NK-92 (cell line): ENCODE data around the gene NQO2.
"Not testable (repeated sequence)": the region's sequence is repeated elsewhere in the genome, so short reads cannot be mapped to it uniquely, and the experiment has no call there.

Experiments
- DNase-seq: peaks from one replicate; lab custom pipeline; 2025; ENCODE audit not compliant: unreplicated experiment; lab: John Stamatoyannopoulos, UW

Gene NQO2

DNA sequence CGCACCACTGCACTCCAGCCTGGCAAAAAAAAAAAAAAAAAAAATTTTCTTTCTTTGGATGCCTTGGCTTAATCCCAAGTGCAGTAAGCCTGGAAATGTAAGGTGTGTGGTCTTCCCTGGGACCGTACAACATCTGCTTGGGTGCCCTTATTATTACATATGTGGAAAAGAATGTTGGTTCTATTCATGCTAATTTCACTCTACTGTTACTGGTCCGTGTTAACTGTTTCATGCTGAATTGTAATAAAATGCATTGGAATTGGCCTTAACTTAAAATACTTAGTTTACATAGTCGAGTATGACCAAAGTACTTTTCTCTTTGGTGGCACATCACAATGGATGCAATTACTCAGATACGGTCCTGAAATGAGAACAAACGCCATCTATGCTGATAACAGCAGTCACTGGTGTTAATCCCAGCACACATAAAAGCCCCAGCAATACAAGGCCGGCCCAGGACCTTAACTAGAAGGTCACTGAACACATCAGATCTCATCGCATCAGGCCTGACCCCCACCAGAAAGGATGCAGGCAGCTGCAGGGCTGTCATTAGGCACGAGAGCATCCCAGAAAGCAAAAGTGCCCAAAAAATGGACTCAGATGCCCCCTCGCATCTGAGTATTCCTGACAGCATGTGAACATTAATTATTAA is 29.5 kb upstream of the NQO2 start:
- no peak for DNase-seq

DNA sequence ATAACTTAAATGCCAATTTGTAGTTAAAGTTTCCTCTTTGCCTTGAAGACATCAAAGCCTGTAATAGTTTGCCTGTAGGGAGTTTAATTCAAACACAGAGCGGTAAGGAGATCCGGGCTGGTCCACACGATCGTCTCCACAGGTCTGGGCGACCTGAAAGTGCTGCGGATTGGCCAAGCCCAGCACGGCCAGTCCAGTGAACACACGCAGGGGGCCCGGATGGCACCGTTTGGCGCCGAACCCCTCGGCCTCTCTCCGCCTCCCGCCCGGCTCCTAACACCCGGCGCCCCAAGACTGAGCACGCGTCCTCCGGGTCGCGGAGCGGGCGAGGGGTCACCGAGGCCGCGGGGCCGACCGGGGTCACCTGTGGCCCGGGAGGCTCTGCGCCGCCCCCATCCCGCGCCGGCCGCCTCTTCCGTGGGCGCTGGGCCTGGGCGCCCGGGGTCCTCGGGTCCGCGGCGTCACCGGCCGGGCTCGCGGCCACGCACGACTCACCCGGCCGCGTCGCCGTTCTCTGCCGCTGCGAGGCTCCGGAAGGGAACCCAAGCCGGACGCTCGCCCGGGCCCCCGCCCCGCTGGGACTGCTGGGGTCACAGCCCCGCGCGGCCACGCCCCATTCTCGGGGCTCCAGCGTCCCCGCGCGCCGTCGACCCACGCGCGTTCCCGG is 28.8 kb upstream of the NQO2 start:
- DNase-seq: no peak

DNA sequence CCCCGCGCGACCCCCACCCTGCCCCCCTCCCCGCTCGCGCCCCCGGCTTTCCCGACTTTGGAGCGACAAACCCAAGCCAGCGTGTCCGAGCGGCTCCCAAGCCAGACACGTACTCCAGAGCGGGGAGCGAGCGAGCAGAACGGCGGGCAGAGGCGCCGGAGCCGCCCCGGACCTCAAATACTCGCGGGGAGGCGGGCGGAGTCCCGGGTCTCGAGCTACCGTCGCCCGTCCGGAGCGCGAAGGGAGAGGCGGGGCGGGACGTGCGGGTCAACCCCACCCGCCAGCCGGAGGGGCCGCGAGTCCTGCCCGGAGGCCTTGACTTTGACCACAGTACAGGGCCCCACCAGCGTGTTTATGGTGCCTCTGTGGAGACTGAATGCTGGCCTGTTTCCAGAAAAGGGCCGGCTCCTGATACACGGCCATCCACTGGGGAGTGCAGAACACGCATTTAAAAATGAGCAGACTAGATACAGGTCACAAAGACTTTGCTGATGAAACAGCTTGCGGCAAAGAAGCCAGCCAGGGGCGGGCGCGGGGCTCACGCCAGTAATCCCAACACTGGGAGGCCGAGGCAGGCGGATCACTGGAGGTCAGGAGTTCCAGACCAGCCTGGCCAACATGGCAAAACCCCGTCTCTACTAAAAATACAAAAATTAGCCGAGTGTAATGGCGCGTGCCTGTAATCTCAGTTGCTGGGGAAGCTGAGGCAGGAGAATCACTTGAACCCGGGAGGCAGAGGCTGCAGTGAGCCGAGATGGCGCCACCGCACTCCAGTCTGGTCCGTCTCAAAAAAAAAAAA is 28.1 kb upstream of the NQO2 start, which contains the start of gene SERPINB6:
SERPINB6 (minus strand) TSS at position 148 of the 799 bp plus-strand sequence. CDS start 12,235 bp downstream, outside the sequence.
- no peak for DNase-seq

DNA sequence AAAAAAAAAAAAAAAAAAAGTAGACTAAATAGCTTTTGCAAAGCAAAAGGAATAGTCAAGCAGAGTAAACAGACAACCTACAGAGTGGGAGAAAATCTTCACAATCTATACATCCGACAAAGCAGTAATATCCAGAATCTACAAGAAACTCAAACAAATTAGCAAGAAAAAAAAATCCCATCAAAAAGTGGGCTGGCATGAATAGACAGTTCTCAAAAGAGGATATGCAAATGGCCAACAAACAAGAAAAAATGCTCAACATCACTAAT is 27.5 kb upstream of the NQO2 start:
- not testable (repeated sequence) for DNase-seq

DNA sequence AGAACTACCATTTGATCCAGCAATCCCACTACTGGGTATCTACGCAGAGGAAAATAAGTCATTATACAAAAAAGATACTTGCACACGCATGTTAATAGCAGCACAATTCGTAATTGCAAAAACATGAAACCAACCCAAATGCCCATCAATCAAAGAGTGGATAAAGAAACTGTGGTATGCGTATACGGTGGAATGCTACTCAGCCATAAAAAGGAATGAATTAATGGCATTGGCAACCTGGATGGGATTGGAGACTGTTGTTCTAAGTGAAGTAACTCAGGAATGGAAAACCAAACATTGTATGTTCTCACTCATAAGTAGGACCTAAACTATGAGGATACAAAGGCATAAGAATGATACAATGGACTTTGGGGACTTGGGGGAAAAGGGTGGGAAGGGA is 27.0 kb upstream of the NQO2 start:
- DNase-seq: not testable (repeated sequence)

DNA sequence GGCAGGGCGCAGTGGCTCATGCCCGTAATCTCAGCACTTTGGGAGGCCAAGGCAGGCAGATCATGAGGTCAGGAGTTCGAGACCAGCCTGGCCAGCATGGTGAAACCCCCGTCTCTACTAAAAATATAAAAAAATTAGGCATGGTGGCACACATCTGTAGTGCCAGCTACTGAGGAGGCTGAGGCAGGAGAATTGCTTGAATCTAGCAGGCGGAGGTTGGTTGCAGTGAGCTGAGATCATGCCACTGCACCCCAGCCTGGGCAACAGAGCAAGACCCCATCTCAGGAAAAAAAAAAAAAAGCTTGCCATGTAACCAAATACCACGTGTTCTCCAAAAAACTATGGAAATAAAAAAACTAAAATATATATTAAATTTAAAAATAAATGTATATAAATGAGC is 26.5 kb upstream of the NQO2 start:
- not testable (repeated sequence) for DNase-seq

DNA sequence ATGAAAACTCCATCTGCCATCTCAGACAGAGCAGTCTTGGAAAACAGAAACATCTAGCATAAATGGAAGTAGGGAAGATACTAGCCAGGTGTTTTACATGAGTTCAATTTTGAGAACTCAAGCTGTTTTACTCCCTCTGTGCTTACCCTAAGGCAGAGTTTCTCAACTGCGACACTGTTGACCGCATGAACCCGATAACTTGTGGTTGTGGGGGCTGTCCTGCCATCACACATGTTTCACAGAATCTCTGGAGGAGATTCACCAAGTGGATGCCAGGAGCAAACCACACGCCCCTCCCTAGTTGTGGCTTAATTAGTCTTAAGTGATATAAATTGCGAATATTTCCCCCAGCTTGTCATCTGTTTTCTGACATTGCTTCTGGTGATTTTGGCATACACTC is 26.0 kb upstream of the NQO2 start:
- no peak for DNase-seq

DNA sequence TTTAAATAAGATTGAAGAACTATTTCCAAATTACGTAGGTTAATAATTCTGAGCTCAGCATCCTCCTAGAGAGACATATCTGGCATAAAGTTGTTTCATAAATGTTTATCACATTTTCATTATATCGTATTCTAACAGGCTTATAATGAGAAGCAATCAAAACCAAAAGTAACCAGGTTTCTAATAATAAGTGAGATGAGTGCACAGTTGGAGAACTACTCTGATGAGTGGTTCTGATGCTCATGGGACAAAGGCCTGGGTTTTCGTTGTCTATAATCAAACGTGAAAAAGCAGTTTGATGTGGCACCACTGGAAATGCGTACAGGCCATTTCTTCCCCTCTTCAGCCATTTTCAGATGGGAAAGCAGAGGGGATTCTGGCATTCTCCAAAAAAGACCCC is 23.6 kb upstream of the NQO2 start:
- DNase-seq: no peak

DNA sequence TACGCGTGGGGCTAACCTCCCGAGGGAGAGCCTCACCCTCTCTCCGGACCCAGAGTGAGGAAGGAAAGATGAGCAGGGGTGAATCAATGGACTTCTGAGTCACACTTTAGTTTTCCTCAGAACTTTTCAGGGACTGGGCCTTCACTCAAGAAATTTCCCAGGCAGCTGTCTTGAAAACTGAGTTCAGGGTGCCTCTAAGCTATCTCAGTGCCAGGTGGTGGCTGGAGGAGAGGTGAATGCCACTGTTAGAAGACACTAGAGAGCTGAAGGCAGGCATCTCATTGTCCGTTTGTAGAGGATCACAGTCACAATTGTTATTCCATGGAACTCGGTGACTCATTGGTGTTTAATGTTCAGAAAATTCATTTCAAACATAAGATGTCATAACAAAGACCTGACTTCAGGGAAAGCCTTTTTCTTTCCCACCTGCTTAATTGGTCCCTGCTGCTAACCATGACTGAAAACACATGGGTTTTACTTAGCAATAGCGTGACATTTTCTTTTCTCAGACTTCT is 23.1 kb upstream of the NQO2 start:
- no peak for DNase-seq

DNA sequence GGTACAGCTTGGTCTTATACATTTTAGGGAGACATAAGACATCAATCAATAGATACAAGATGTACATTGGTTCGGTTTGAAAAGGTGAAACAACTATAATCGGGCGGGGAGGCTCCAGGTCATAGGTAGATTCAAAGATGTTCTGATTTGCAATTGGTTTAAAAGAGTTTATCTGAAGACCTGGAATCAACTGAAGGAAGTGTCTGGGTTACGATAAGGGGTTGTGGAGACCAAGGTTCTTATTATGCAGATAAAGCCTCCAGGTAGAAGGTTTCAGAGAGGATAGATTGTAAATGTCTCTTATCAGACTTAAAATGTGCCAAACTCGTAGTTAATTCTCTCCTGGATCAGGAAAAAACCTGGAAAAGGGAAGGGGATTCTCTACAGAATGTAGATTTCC is 22.4 kb upstream of the NQO2 start:
- DNase-seq: no peak

DNA sequence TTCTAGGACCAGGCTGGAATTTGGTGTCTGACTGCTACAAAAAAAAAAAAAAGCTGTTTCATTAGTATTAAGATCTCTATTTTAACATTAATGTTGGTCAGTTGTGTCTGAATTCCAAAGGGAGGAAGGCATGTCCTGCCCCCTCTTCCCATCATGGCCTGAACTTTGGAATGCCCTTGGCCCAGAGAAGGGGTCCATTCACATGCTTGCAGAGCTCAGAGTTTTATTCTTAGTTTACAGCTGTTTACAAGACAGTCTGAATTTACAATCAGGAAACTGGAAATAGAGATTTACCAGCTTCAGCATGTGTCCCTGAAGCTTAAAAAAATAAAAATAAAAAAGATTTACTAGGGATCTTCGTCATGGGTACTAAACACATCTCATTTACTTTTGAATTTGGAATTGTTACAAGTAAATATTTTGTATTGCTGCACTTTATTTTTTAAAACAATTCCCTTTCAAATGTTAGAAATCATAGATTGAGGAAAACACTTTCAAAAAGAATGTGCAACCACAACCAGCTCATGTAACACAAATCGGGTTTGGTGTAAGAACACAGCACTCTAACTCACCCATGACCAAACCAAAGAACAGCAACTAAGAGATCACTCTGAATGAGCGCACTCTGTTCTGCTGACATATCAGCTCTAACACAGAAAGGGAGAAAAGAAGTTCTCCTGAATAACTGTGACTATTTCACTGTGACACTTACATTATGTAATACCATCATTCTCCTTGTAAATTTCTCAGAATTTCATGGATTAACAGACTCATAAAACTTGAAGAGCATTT is 21.7 kb upstream of the NQO2 start:
- DNase-seq: no peak

DNA sequence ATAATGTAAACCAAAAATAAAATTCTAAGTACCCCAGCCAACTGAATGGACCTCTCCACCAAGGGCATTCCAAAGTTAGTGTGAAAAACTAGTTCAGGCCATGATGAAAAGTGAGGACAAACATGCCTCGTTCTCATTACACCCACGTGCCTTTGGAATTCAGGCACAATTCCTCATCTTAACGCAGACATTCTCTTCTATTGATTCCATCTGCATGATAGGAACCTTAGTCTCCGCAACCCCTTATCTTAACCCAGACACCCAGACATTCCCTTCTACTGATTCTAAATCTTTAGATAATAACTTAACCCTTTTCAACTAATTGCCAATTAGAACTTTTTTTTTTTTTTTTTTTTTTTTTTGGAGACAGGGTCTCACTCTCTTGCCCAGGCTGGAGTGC is 20.8 kb upstream of the NQO2 start:
- DNase-seq: no peak

DNA sequence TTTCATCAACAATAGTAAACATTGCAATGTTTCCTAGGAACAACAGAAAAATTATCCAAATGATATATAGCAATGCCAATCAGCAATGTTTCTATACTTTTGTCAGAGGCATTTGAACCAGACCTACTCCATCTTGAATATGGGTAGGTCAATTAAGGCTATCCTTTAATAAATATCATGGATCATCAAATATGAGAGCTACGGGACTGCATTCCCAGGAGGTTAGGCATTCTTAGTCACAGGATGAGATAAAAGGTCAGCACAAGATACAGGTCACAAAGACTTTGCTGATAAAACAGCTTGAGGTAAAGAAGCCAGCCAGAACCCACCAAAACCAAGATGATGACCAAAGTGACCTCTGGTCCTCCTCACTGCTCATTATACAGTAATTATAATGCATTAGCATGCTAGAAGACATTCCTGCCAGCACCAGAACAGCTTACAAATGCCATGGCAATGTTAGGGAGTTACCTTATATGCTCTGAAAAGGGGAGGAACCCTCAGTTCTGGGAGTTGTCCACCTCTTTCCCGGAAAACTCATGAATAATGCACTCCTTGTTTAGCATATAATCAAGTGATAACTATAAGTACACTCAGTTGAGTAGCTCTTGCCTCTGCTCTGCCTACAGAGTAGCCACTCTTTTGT is 19.8 kb upstream of the NQO2 start:
- no peak for DNase-seq

DNA sequence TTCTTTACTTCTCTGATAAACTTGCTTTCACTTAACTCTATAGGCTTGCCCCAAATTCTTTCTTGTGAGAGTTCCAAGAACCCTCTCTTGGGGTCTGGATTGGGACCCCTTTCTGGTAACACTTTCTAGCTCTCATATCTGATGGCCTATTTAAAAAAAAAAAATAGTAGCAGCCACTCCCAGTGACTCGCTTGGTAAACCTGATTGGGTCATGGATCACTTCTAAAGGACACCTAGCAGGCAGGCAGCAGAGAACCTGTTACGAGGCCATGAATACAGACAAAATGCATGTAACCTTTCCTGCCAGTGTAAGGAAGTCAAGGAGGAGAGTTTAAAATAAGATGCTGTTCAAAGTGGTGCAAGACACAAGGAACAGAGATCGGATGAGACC is 19.2 kb upstream of the NQO2 start:
- DNase-seq: no peak

DNA sequence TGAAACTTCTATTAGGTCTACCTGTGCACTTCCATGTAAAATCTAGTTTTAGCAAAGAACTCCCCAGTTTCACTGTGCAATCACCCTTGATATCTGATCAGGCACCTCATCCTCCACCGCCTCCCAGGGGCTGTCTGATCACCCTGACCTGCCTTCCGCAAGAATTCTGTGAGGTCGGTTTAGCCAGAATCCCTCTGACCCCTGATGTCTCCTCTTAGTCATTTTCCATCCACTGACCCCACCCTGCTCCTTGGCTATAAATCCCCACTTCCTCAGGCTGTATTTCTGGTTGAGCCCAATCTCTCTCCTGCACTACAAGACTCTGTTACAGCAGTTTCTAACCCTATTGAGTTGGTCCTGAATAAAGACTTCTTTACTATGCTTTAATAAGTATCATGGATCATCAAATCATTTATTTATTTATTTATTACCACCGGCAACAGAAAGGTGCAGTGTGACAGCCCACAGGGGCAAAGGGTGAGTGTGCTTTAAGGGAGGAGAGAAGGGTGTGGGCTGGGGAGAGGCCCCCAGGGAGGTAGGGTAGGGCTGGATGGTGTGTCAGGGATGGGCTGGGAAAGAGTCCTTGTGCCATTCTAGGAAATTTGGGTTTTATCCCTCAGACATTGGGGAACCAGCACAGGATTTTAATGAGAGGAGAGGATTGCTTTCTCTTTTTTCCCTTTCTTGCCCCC is 17.1 kb upstream of the NQO2 start:
- no peak for DNase-seq

DNA sequence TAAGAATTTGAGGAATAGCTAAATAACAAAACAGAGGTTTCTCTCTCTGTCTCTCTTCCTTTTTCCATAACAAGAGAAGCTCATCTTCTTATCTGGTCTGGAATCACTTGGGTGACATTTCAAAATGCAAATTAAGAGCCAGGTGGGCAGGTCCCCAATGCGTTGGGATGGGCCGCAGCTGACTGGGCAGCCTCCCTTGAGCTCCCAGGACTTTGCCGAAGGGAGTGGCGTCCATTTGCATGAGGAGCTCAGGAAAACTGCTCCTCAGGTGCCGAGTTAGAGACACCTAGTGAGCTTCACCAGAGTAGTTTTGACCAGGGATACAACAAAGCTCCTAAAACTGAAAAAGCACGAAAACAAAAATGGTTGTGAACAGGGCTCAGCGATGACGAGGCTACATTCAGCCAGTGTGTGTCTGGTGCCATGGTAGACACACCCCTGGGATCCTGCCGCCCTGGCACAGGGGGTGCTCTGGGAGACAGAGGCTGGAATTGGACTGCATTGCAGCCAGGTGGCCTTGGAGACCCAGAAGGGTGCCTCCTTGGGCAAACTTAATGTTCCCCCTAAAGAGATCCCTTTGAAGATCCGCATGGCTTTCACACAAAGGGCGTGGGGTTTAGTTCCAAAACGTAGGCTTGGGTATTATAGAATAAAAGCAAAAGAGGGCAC is 14.8 kb upstream of the NQO2 start:
- no peak for DNase-seq

DNA sequence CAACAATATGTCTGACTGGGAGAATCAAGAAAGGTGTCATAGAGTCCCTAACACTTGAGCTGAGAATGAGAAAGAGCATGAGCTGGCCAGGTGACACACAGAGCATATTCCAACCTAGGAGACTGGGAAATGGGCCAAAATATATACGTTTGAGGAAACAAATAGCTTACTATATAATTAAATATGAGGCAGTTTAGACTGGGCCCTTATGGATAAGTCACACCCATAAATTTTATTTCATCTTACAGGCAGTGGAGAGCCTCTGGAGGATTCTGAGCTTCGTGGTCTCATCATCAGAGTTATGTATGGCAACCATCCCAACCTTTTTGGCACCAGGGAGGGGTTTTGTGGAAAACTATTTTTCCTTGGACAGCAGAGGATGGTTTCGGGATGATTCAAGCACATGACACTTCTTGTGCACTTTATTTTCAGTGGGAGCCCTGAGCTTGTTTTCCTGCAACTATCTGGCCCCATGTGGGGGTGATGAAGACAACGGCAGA is 12.9 kb upstream of the NQO2 start:
- no peak for DNase-seq

DNA sequence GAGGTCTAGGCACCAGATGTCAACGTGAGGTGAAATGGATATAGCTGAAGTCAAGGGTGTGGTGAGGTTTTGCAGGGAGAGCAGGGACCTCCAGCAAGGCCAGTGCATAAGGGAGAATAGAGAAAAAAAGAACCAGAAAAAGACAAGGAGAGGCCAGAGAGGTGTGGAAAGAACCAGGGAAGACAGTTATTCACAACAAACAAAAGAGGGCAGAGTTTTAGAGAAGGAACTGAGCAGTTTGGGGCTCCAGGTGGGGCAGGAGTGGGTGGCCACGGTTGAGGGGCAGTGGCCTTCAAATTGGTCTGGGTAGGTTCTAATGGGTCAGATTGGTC is 11.6 kb upstream of the NQO2 start:
- DNase-seq: no peak

DNA sequence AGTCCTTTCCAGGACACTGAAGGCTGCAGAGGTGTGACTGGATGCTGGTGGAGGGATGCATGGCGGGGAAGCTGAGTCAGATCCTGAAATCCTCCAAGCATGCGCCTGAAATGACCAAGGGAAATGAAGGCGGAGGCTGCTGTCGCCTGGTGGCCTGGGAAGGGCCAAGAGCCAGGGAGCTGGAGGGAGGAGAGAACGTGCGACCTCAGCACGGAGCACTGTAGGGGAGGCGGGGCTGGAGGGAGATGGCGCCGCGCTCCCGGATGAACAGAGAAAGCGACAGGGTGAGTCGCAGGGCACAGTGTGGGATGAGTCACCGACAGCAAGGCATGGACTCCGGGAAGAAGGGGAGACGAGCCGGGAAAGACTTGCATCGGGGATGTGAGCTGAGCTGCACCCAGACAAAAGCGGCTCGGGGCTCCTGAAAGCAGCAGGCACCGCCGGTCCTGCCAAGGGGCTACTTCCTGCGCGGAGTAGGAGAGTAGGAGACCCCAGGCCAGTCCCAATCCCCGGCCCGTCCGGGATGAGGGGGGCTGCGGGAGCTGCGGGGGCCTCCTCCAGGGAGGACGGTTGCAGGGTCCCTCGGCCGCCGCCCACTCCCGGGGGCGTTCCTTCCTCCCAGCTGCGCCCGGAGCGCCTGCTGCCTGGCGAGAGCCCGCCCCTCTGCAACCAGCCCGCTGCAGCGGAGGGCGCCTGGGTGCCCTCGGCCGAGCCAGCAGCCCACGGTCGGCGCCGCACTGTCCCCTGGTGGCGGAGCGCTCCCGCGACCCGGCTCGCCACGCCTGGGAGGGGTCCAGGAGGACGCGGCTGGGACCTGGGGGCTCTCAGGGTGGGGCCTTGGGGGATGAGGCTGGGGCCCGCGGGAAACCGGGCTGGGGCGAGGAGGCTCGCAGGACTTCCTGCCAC is 11.0 kb upstream of the NQO2 start:
- no peak for DNase-seq
